Measurements from ENCODE around the gene CHID1. TPM values are rescaled to one million over a fixed set of nuclear protein-coding genes. Genes with fewer than 3 reads are reported as not detected.

Gene CHID1
- total and polyA plus RNA-seq, 4 donors: 41.7 to 92.2 (median 48.8) TPM

DNA sequence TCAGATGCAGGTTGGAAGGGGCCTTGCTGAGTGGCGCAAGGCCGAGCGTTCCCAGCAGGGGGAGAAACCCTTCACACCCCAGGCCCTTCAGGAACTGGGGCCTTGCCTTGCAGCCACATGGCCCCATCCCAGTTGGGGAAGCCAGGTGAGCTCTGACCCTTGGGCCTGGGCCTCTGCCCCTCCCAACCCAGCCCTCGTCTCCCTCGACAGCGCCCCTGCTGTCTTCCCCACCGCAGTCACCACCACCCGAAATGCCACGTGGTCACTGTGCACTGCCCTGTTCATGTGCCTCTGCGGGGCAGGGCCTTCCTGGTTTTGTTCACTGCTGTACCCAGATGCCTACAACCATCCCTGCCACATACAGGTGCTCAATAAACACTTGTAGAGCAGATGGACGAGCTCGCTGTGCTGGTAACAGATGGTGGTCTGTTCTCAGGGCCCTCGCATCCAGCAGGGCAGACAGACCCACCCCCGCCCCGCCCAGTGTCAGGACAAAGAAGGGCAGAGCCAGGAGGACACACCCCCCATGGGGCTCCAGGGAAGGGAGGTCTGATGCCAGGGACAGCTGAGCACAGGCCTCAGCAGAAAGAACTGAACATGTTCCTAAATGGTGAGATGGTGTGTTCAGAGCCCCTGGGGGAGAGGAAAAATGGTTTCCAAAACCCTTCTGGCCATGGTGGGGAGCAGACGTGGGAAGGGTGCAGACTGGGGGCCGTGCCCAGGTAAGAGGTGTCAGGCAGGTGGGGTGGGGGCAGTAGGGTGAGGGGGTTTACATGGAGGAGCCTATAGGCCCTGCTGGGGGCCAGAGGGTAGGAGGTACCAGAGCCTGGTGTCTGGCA lies 72.0 kb downstream of the CHID1 start:
- no peak overlapping the region for H3K9ac ChIP-seq (ENCODE audit: insufficient read depth in 1 of 2, low read length in 2 of 2)
- peak overlapping the region in 1 of 2 donors; percentile 48 for H3K27ac ChIP-seq (ENCODE audit: low read depth in 1 of 2, low read length in 1 of 2)
- peaks cover 4 to 46% (median 18%) of the 10 kb centered on the region in 4 donors for H3K36me3 ChIP-seq (ENCODE audit: control insufficient read depth in 4 of 4, insufficient read depth in 4 of 4, low read length in 4 of 4)
- ATAC-seq (ENCODE audit: insufficient read depth, low FRiP score): no peak
- TF ChIP-seq, protein P1, sequence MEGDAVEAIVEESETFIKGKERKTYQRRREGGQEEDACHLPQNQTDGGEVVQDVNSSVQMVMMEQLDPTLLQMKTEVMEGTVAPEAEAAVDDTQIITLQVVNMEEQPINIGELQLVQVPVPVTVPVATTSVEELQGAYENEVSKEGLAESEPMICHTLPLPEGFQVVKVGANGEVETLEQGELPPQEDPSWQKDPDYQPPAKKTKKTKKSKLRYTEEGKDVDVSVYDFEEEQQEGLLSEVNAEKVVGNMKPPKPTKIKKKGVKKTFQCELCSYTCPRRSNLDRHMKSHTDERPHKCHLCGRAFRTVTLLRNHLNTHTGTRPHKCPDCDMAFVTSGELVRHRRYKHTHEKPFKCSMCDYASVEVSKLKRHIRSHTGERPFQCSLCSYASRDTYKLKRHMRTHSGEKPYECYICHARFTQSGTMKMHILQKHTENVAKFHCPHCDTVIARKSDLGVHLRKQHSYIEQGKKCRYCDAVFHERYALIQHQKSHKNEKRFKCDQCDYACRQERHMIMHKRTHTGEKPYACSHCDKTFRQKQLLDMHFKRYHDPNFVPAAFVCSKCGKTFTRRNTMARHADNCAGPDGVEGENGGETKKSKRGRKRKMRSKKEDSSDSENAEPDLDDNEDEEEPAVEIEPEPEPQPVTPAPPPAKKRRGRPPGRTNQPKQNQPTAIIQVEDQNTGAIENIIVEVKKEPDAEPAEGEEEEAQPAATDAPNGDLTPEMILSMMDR (IDR thresholded peaks at IDR 0.05; ENCODE audit: control extremely low read depth, extremely low read depth): no peak
- peaks cover 6 to 29% (median 14%) of the 10 kb centered on the region in 5 donors for H3K4me1 ChIP-seq (ENCODE audit: control insufficient read depth in 5 of 5, insufficient read depth in 5 of 5, low read length in 5 of 5)
- no peaks in the 10 kb centered on the region for H3K27me3 ChIP-seq (ENCODE audit: control insufficient read depth in 3 of 3, insufficient read depth in 3 of 3, low read length in 2 of 3)
- DNase-seq: no peak
- H3K9me3 ChIP-seq (ENCODE audit: control insufficient read depth in 4 of 4, insufficient read depth in 3 of 4, low read length in 3 of 4): no peaks in the 10 kb centered on the region
- H3K4me3 ChIP-seq: no peak overlapping the region
- WGBS, 2 donors: 65 to 68% methylated on average over 17 of the region's 17 CpGs

DNA sequence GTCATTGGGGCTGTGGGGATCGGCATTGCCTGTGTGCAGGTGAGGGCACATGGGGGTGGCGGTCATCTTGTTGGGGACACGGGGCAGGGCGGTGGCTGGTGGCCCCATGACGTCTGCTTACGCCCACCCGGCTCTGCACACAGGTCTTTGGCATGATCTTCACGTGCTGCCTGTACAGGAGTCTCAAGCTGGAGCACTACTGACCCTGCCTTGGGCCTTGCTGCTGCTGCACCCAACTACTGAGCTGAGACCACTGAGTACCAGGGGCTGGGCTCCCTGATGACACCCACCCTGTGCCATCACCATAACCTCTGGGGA lies 72.7 kb downstream of the CHID1 start:
- ATAC-seq (ENCODE audit: insufficient read depth, low FRiP score): no peak
- WGBS, 2 donors: 82 to 83% methylated on average over 8 of the region's 8 CpGs
- TF ChIP-seq, protein P1 (IDR thresholded peaks at IDR 0.05; ENCODE audit: control extremely low read depth, extremely low read depth): no peak
- Histone ChIP-seq H3K36me3 (ENCODE audit: control insufficient read depth in 4 of 4, insufficient read depth in 4 of 4, low read length in 4 of 4) (peaks cover 4 to 46% (median 18%) of the 10 kb centered on the region in 4 donors), H3K4me1 (ENCODE audit: control insufficient read depth in 5 of 5, insufficient read depth in 5 of 5, low read length in 5 of 5) (peaks cover 6 to 29% (median 10%) of the 10 kb centered on the region in 5 donors), H3K27me3 (ENCODE audit: control insufficient read depth in 3 of 3, insufficient read depth in 3 of 3, low read length in 2 of 3) (no peaks in the 10 kb centered on the region), H3K27ac (ENCODE audit: low read depth in 1 of 2, low read length in 1 of 2) (peak overlapping the region in 1 of 2 donors; percentile 15), H3K4me3 (no peak overlapping the region), H3K9me3 (ENCODE audit: control insufficient read depth in 4 of 4, insufficient read depth in 3 of 4, low read length in 3 of 4) (no peaks in the 10 kb centered on the region), H3K9ac (ENCODE audit: insufficient read depth in 1 of 2, low read length in 2 of 2) (no peak overlapping the region)
- DNase-seq: no peak

DNA sequence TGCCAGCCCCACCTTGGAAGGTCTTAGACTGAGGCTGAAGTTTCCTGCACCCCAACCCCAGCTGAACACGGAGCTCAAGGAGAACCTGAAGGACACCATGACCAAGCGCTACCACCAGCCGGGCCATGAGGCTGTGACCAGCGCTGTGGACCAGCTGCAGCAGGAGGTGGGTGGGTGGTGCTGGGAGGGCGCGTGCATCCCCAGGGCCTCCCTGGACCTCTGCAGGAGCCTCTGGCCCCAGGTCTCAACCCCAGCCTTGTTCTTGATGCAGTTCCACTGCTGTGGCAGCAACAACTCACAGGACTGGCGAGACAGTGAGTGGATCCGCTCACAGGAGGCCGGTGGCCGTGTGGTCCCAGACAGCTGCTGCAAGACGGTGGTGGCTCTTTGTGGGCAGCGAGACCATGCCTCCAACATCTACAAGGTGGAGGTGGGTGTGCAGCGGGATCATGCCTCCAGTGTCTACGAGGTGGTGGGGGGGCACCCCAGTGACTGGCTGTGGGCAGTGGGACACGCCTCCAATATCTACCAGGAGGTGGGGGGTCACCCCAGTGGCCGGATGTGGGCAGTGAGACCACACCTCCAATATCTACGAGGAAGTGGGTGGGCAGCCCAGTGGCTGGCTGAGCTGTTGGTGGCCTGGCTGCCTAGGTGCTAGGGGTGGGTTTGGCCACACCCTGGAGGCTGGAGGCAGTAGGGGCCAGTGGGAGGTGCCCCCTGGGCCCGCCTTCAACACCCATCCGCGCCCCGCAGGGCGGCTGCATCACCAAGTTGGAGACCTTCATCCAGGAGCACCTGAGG lies 73.2 kb downstream of the CHID1 start:
- DNase-seq (no peak), ATAC-seq (ENCODE audit: insufficient read depth, low FRiP score) (no peak)
- peak overlapping the region in 1 of 2 donors; percentile 15 for H3K27ac ChIP-seq (ENCODE audit: low read depth in 1 of 2, low read length in 1 of 2)
- H3K9ac ChIP-seq (ENCODE audit: insufficient read depth in 1 of 2, low read length in 2 of 2): no peak overlapping the region
- H3K4me3 ChIP-seq: no peak overlapping the region
- 86 to 89% methylated on average over 22 of the region's 22 CpGs for WGBS, 2 donors
- peaks cover 6 to 30% (median 10%) of the 10 kb centered on the region in 5 donors for H3K4me1 ChIP-seq (ENCODE audit: control insufficient read depth in 5 of 5, insufficient read depth in 5 of 5, low read length in 5 of 5)
- H3K9me3 ChIP-seq (ENCODE audit: control insufficient read depth in 4 of 4, insufficient read depth in 3 of 4, low read length in 3 of 4): no peaks in the 10 kb centered on the region
- no peaks in the 10 kb centered on the region for H3K27me3 ChIP-seq (ENCODE audit: control insufficient read depth in 3 of 3, insufficient read depth in 3 of 3, low read length in 2 of 3)
- TF ChIP-seq, protein P1 (IDR thresholded peaks at IDR 0.05; ENCODE audit: control extremely low read depth, extremely low read depth): no peak
- H3K36me3 ChIP-seq (ENCODE audit: control insufficient read depth in 4 of 4, insufficient read depth in 4 of 4, low read length in 4 of 4): peaks cover 4 to 46% (median 18%) of the 10 kb centered on the region in 4 donors
